GM23338 (cell line): ENCODE measurements around the gene SND1. TPM values are rescaled to one million over a fixed set of nuclear protein-coding genes. Genes with fewer than 3 reads are reported as not detected.

Source experiments
- ATAC-seq: fragments of 200-7000 bp; cut with Tn5 transposase; 3 replicates; pipeline ENCODE4 v1.9.1; 2020
- DNase-seq: peaks from one replicate; pipeline ENCODE4 v3.0.0-alpha.2; 2015; ENCODE audit warnings: low spot score
- H2AFZ ChIP-seq: fragments of 200-600 bp; sonication (generic); 2 replicates; pipeline ENCODE4 v1.8.0; 2016; ENCODE audit warnings: antibody characterized with exemption, mild to moderate bottlenecking, moderate library complexity
- H3F3A ChIP-seq: fragments of 200-600 bp; sonication (generic); replicated peaks from 2 replicates; pipeline ENCODE4 v1.8.0; 2017; ENCODE audit warnings: antibody characterized with exemption, mixed run types, low read depth
- H3K27ac ChIP-seq: fragments of 200-600 bp; sonication (generic); 2 replicates; pipeline ENCODE4 v1.6.1; 2016; ENCODE audit warnings: low read depth
- H3K27me3 ChIP-seq: fragments of 200-600 bp; sonication (generic); 2 replicates; pipeline ENCODE4 v1.8.0; 2016; ENCODE audit warnings: mild to moderate bottlenecking, mixed run types, moderate library complexity; ENCODE audit not compliant: insufficient read depth
- H3K36me3 ChIP-seq: fragments of 200-600 bp; sonication (generic); 2 replicates; pipeline ENCODE4 v1.8.0; 2016; ENCODE audit warnings: mild to moderate bottlenecking; ENCODE audit not compliant: insufficient read depth
- H3K4me1 ChIP-seq: fragments of 200-600 bp; sonication (generic); 2 replicates; pipeline ENCODE4 v1.8.0; 2016; ENCODE audit warnings: mild to moderate bottlenecking, moderate library complexity; ENCODE audit not compliant: insufficient read depth
- H3K4me2 ChIP-seq: fragments of 200-600 bp; sonication (generic); 2 replicates; pipeline ENCODE4 v1.7.1; 2017; ENCODE audit warnings: mixed run types
- H3K4me3 ChIP-seq: fragments of 200-600 bp; sonication (generic); 2 replicates; pipeline ENCODE4 v1.6.1; 2016; ENCODE audit warnings: mixed run types
- H3K79me2 ChIP-seq: fragments of 200-600 bp; sonication (generic); replicated peaks from 2 replicates; pipeline ENCODE4 v1.8.0; 2017; ENCODE audit warnings: mild to moderate bottlenecking; ENCODE audit not compliant: insufficient read depth
- H3K9me2 ChIP-seq: fragments of 200-600 bp; sonication (generic); 2 replicates; pipeline ENCODE4 v1.8.0; 2017; ENCODE audit not compliant: insufficient read depth
- H4K20me1 ChIP-seq: fragments of 200-600 bp; sonication (generic); replicated peaks from 2 replicates; pipeline ENCODE4 v1.8.0; 2017; ENCODE audit warnings: mild to moderate bottlenecking; ENCODE audit not compliant: insufficient read depth
- H3K27ac Mint-ChIP-seq: 2 replicates; pipeline ENCODE4 v1.8.0; 2020; ENCODE audit warnings: inconsistent platforms, mild to moderate bottlenecking, moderate library complexity, mixed read lengths
- H3K27me3 Mint-ChIP-seq: 3 replicates; pipeline ENCODE4 v1.8.0; 2022; ENCODE audit warnings: low read depth, mild to moderate bottlenecking, moderate library complexity, mixed read lengths, inconsistent platforms; ENCODE audit not compliant: insufficient read depth, poor library complexity
- H3K36me3 Mint-ChIP-seq: 3 replicates; pipeline ENCODE4 v1.8.0; 2021; ENCODE audit warnings: low read depth, mild to moderate bottlenecking, inconsistent platforms, moderate library complexity, mixed read lengths
- H3K4me1 Mint-ChIP-seq: 3 replicates; pipeline ENCODE4 v1.8.0; 2020; ENCODE audit warnings: mild to moderate bottlenecking, inconsistent platforms, mixed read lengths
- H3K4me3 Mint-ChIP-seq: 3 replicates; pipeline ENCODE4 v1.8.0; 2021; ENCODE audit warnings: moderate library complexity, mild to moderate bottlenecking, inconsistent platforms, mixed read lengths
- H3K9me3 Mint-ChIP-seq: 3 replicates; pipeline ENCODE4 v1.8.0; 2020; ENCODE audit warnings: moderate library complexity, mild to moderate bottlenecking, inconsistent platforms, mixed read lengths
- CREB1 ChIP-seq: fragments of 250-450 bp; sonication (Bioruptor Pico); IDR thresholded peaks from 2 replicates; pipeline ENCODE4 v1.5.0; 2020; ENCODE audit warnings: low read depth, mild to moderate bottlenecking, moderate library complexity
- CTCF ChIP-seq, 2 experiments: fragments of 200-600 bp in 1 of 2; sonication (generic) in 1 of 2; conservative IDR thresholded peaks; 2 replicates each; pipeline versions ENCODE4 v1.5.1 to v1.6.1; 2016 to 2017; ENCODE audit warnings: antibody characterized with exemption in 2 of 2, low read depth in 2 of 2, mild to moderate bottlenecking in 2 of 2, moderate library complexity in 1 of 2
- EZH2 ChIP-seq: fragments of 200-600 bp; sonication (generic); IDR thresholded peaks from one replicate; pipeline ENCODE4 v1.8.0; 2017; ENCODE audit warnings: antibody characterized with exemption, mild to moderate bottlenecking, low read depth; ENCODE audit not compliant: unreplicated experiment
- JUNB ChIP-seq: IDR thresholded peaks from one replicate; pipeline ENCODE4 v1.6.1; 2016; ENCODE audit warnings: antibody characterized with exemption; ENCODE audit not compliant: unreplicated experiment
- NANOG ChIP-seq: IDR thresholded peaks from 2 replicates; pipeline ENCODE4 v1.6.1; 2016; ENCODE audit warnings: antibody characterized with exemption, borderline replicate concordance
- POLR2AphosphoS5 ChIP-seq: IDR thresholded peaks from 2 replicates; pipeline ENCODE4 v1.6.1; 2016; ENCODE audit warnings: antibody characterized with exemption, low read depth
- ZNF114 ChIP-seq: fragments of 250-450 bp; sonication (Bioruptor Pico); IDR thresholded peaks from 2 replicates; pipeline ENCODE4 v1.5.0; 2020; ENCODE audit warnings: mild to moderate bottlenecking, moderate library complexity
- ZNF331 ChIP-seq: fragments of 250-450 bp; sonication (Bioruptor Pico); IDR thresholded peaks from 2 replicates; pipeline ENCODE4 v1.5.0; 2020; ENCODE audit warnings: low read depth, mild to moderate bottlenecking, moderate library complexity
- polyA plus RNA-seq: library from polyadenylated mRNA; unstranded; fragments of >200 nt; fragmentation: Nextera tagmentation; extraction: Ambion mirVana; gene quantifications from 2 replicates; pipeline ENCODE4 v1.2.1, GENCODE V29; 2016
- total RNA-seq: library from RNA; depleted of rRNA; stranded (reverse); fragments of >200 nt; shearing (Covaris generic); gene quantifications from 2 replicates; pipeline ENCODE4 v1.2.3, GENCODE V29; 2014

The SND1 gene
- total and polyA plus RNA-seq, 2 experiments from 2014 or later = 107 to 254 TPM

GRCh38 chr7:127857464-127857841 lies 205.5 kb downstream of the SND1 start:
- Mint-ChIP-seq H3K4me3 (no peak overlapping the region), H3K27me3 (no peaks in the 10 kb centered on the region), H3K9me3 (no peaks in the 10 kb centered on the region), H3K36me3 (no peaks in the 10 kb centered on the region; the same call in 2 of the 3 replicates), H3K27ac (no peak overlapping the region), H3K4me1 (peaks cover 24% of the 10 kb centered on the region)
- no peaks in the 10 kb centered on the region for H3K27me3 ChIP-seq
- no peak overlapping the region for H3K27ac ChIP-seq
- H3K4me3 ChIP-seq = no peak overlapping the region
- H3F3A ChIP-seq = no peaks in the 10 kb centered on the region
- peaks cover 24% of the 10 kb centered on the region for H3K4me1 ChIP-seq
- DNase-seq = no peak
- H3K36me3 ChIP-seq = no peaks in the 10 kb centered on the region
- no peak for ATAC-seq
- H3K4me2 ChIP-seq = no peak overlapping the region
- H3K79me2 ChIP-seq = peaks cover 30% of the 10 kb centered on the region
- H3K9me2 ChIP-seq = no peaks in the 10 kb centered on the region
- TF ChIP-seq CTCF (conservative IDR thresholded peaks at IDR 0.05; ENCODE audit: low read depth in 2 of 2) (no peak), NANOG (no peak), ZNF114 (CRISPR knock-in tag) (no peak), EZH2 (no peak), JUNB (no peak), CREB1 (CRISPR knock-in tag) (no peak)
- H2AFZ ChIP-seq = no peak overlapping the region
- H4K20me1 ChIP-seq = peaks cover 13% of the 10 kb centered on the region; the same call in 1 of the 2 replicates

- Mint-ChIP-seq H3K27me3 (no peaks in the 10 kb centered on the region), H3K36me3 (no peaks in the 10 kb centered on the region; the same call in 2 of the 3 replicates), H3K4me1 (peaks cover 24% of the 10 kb centered on the region), H3K27ac (no peak overlapping the region; the same call in 1 of the 2 replicates), H3K9me3 (no peaks in the 10 kb centered on the region), H3K4me3 (no peak overlapping the region)
- Histone ChIP-seq H3K27ac (no peak overlapping the region), H3K79me2 (peaks cover 36% of the 10 kb centered on the region), H3F3A (no peaks in the 10 kb centered on the region), H3K4me1 (peaks cover 24% of the 10 kb centered on the region), H3K36me3 (no peaks in the 10 kb centered on the region), H3K4me3 (no peak overlapping the region), H3K9me2 (no peaks in the 10 kb centered on the region), H3K27me3 (no peaks in the 10 kb centered on the region), H3K4me2 (no peak overlapping the region), H4K20me1 (peaks cover 13% of the 10 kb centered on the region; the same call in 1 of the 2 replicates), H2AFZ (no peak overlapping the region)
- TF ChIP-seq ZNF331 (no peak), EZH2 (no peak), POLR2AphosphoS5 (no peak)
- ATAC-seq (no peak), DNase-seq (no peak)
Observed at GRCh38 chr7:127858091-127858914, 206.3 kb downstream of the SND1 start.

- Mint-ChIP-seq H3K9me3 (no peaks in the 10 kb centered on the region), H3K36me3 (no peaks in the 10 kb centered on the region; the same call in 2 of the 3 replicates)
- H3F3A ChIP-seq = no peaks in the 10 kb centered on the region
- TF ChIP-seq POLR2AphosphoS5 = no peak
- TF ChIP-seq CREB1 (CRISPR knock-in tag) = no peak
- no peak for TF ChIP-seq JUNB
- TF ChIP-seq NANOG = no peak
- no peak for TF ChIP-seq ZNF331
Observed at GRCh38 chr7:127858915-127859189, 206.9 kb downstream of the SND1 start.

More at GRCh38 chr7:127858915-127859189, 206.9 kb downstream of the SND1 start:
- H3K4me1 ChIP-seq = peaks cover 25% of the 10 kb centered on the region
- no peak overlapping the region for H3K27ac Mint-ChIP-seq
- H3K4me3 ChIP-seq = no peak overlapping the region
- H3K27ac ChIP-seq = no peak overlapping the region
- no peaks in the 10 kb centered on the region for H3K27me3 Mint-ChIP-seq
- no peaks in the 10 kb centered on the region for H3K36me3 ChIP-seq
- H2AFZ ChIP-seq = no peak overlapping the region
- DNase-seq (no peak), ATAC-seq (no peak)
- no peaks in the 10 kb centered on the region for H3K9me2 ChIP-seq
- H3K4me1 Mint-ChIP-seq = peaks cover 24% of the 10 kb centered on the region
- no peaks in the 10 kb centered on the region for H3K27me3 ChIP-seq
- peaks cover 38% of the 10 kb centered on the region for H3K79me2 ChIP-seq
- H4K20me1 ChIP-seq = peaks cover 13% of the 10 kb centered on the region; the same call in 1 of the 2 replicates
- no peak overlapping the region for H3K4me2 ChIP-seq
- no peak overlapping the region for H3K4me3 Mint-ChIP-seq
